ENCODE measurements around the gene PLA2G2C.
"Not testable (repeated sequence)": the region's sequence is repeated elsewhere in the genome, so short reads cannot be mapped to it uniquely, and the experiment has no call there.

Gene PLA2G2C

DNA sequence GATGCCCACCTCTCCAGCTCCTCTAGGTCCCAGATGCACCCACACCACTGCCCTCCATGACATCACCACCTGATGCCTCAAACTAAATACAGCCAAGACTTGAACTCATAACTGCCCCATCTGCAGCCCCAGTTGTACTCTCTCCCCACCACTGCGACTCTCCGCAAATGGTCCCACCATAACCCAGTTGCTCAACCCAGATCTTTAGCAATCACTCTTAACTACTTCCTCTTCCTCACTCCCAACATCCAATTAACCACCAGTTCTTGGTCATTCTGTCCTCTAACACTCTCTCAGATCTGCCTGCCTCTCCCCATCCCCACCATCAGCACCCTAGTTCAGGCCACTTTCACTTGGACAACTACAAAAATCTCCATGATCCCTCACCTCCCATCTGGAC, 36.8 kb upstream of the PLA2G2C start:
- H3K9me3 ChIP-seq (ENCODE audit: low read length), result no peaks in the 10 kb centered on the region
- H3K27ac ChIP-seq (ENCODE audit: low read depth, low read length), result no peak overlapping the region
- no peaks in the 10 kb centered on the region for H3K4me1 ChIP-seq (ENCODE audit: insufficient read depth, low read length)
- no peaks in the 10 kb centered on the region for H3K27me3 ChIP-seq (ENCODE audit: control insufficient read depth in 1 of 2, insufficient read depth in 2 of 2, low read length in 2 of 2)
- H3K4me3 ChIP-seq (ENCODE audit: low read depth in 1 of 2, low read length in 2 of 2), result no peak overlapping the region
- H3K36me3 ChIP-seq (ENCODE audit: insufficient read depth, low read length), result no peaks in the 10 kb centered on the region
- H3K9ac ChIP-seq (ENCODE audit: low read length), result no peak overlapping the region

DNA sequence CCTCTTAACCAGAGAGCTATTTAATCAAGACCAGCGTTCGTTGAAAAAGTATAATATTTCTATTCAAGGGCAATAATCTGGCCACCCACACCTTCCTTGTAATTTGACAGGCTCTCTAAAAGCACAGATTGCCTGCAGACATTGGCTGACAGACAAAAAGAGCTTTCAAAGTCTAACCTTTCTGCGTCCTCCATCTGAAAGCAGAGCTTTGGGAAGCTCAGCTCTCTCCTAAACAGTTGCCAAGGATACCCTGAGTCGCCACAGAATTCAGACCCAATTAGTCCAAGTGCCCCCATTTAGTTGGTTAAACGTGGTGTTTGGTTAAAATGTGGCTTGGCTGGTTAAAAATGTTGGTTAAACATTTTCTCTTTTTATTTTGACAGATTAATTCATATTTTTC, 33.7 kb upstream of the PLA2G2C start:
- H3K36me3 ChIP-seq (ENCODE audit: insufficient read depth, low read length), result no peaks in the 10 kb centered on the region
- no peaks in the 10 kb centered on the region for H3K27me3 ChIP-seq (ENCODE audit: control insufficient read depth in 1 of 2, insufficient read depth in 2 of 2, low read length in 2 of 2)

DNA sequence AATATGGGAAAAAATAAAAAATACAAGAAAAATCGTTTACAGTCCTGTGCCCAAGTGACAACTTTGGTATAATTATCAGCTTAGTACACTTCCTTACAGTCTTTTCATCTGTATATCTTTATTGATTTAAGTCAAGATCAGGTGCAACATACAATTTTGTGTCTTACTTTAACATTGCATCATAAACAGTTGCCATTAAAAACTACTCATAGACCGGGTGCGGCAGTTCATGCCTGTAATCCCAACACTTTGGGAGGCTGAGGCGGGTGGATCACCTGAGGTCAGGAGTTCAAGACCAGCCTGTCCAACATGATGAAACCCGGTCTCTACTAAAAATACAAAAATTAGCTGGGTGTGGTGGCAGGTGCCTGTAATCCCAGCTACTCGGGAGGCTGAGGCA, 32.7 kb upstream of the PLA2G2C start:
- H3K27me3 ChIP-seq (ENCODE audit: control insufficient read depth in 1 of 2, insufficient read depth in 2 of 2, low read length in 2 of 2); H3K4me1 ChIP-seq (ENCODE audit: insufficient read depth, low read length); H3K27ac ChIP-seq (ENCODE audit: low read depth, low read length): not testable (repeated sequence)

More for the DNA sequence above, 33.7 kb upstream of the PLA2G2C start:
- Histone ChIP-seq H3K4me3 (ENCODE audit: low read depth in 1 of 2, low read length in 2 of 2) (no peak overlapping the region), H3K9ac (ENCODE audit: low read length) (no peak overlapping the region), H3K4me1 (ENCODE audit: insufficient read depth, low read length) (no peaks in the 10 kb centered on the region), H3K9me3 (ENCODE audit: low read length) (no peaks in the 10 kb centered on the region), H3K27ac (ENCODE audit: low read depth, low read length) (no peak overlapping the region)

DNA sequence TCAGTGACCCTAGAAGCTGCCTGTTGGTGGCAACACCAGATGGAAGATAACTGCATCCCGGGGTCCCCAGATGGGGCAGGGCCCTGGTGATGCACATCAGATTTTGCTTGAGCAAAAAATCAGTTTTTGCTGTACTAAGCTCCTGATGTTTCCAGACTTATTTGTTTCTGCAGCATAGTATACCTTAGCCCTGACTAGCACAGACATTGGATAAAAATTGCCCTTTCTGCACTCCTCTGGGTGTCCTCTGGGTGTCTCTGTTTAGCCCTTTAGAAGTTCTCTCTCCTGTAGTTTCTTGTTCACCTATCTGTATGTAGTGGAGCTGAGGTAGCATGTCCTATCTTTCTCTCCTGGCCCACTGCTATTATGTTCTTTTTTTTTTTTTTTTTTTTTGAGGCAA, 30.3 kb upstream of the PLA2G2C start:
- Histone ChIP-seq H3K27me3 (ENCODE audit: control insufficient read depth in 1 of 2, insufficient read depth in 2 of 2, low read length in 2 of 2) (no peaks in the 10 kb centered on the region), H3K36me3 (ENCODE audit: insufficient read depth, low read length) (no peaks in the 10 kb centered on the region), H3K27ac (ENCODE audit: low read depth, low read length) (no peak overlapping the region), H3K4me3 (ENCODE audit: low read depth in 1 of 2, low read length in 2 of 2) (no peak overlapping the region), H3K9ac (ENCODE audit: low read length) (no peak overlapping the region), H3K9me3 (ENCODE audit: low read length) (no peaks in the 10 kb centered on the region), H3K4me1 (ENCODE audit: insufficient read depth, low read length) (peaks cover 10% of the 10 kb centered on the region)

More for the DNA sequence above, 32.7 kb upstream of the PLA2G2C start:
- H3K4me3 ChIP-seq (ENCODE audit: low read depth in 1 of 2, low read length in 2 of 2); H3K36me3 ChIP-seq (ENCODE audit: insufficient read depth, low read length); H3K9ac ChIP-seq (ENCODE audit: low read length); H3K9me3 ChIP-seq (ENCODE audit: low read length): not testable (repeated sequence)

DNA sequence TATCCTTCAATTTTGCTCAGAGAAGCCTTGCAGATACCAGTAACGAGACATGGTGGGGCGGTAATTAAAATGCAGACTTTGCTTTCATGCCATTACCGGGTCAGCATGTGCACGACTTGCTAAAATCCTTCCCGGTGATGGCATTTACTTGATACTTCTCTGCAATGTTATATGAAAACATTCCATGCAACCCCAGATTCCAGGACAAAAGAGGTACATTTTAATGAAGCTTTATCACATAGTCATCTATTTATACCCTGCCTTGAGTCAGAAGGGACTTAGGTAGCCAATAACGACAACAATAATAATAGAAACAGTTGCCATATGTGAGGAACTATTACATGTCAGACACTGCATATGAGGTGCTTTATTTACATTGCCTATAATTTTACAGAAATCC, 29.4 kb upstream of the PLA2G2C start:
- Histone ChIP-seq H3K4me1 (ENCODE audit: insufficient read depth, low read length) (peaks cover 10% of the 10 kb centered on the region), H3K9me3 (ENCODE audit: low read length) (no peaks in the 10 kb centered on the region), H3K27me3 (ENCODE audit: control insufficient read depth in 1 of 2, insufficient read depth in 2 of 2, low read length in 2 of 2) (no peaks in the 10 kb centered on the region), H3K9ac (ENCODE audit: low read length) (no peak overlapping the region), H3K36me3 (ENCODE audit: insufficient read depth, low read length) (no peaks in the 10 kb centered on the region), H3K27ac (ENCODE audit: low read depth, low read length) (no peak overlapping the region), H3K4me3 (ENCODE audit: low read depth in 1 of 2, low read length in 2 of 2) (no peak overlapping the region)

DNA sequence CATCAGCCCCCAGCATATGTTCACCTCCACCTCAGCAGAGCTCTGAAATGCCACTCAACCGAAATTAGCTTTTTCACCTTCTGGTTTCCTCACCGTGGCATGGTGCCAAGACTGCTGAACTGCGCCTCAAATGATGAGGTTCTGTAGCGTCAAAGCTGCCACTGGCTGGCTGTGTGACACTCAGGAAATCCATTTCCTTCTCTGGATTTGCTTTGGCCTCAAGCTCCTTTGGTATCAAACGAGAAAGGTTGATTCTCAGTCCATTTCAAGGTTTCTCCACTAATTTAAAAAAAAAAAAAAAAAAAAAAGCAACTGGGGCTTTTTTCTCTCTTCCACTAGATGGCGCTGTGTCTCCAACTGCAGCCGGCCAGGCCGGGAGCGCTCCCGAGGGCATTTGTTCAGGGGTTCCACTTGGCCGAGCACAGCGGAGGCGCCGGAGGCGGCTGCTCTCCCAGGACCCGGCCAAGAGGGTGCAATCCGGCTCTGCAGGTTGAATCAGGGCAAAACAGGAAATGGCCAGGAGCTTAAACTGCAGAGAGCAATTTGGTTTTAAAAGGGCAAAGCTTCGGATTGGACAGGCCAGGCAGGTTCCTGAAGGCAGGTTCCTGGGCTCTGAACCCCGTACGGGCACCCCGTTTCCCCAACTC, 26.5 kb upstream of the PLA2G2C start:
- Histone ChIP-seq H3K4me1 (ENCODE audit: insufficient read depth, low read length) (peaks cover 10% of the 10 kb centered on the region), H3K27ac (ENCODE audit: low read depth, low read length) (no peak overlapping the region), H3K36me3 (ENCODE audit: insufficient read depth, low read length) (no peaks in the 10 kb centered on the region), H3K4me3 (ENCODE audit: low read depth in 1 of 2, low read length in 2 of 2) (no peak overlapping the region), H3K9me3 (ENCODE audit: low read length) (no peaks in the 10 kb centered on the region), H3K27me3 (ENCODE audit: control insufficient read depth in 1 of 2, insufficient read depth in 2 of 2, low read length in 2 of 2) (no peaks in the 10 kb centered on the region), H3K9ac (ENCODE audit: low read length) (no peak overlapping the region)

DNA sequence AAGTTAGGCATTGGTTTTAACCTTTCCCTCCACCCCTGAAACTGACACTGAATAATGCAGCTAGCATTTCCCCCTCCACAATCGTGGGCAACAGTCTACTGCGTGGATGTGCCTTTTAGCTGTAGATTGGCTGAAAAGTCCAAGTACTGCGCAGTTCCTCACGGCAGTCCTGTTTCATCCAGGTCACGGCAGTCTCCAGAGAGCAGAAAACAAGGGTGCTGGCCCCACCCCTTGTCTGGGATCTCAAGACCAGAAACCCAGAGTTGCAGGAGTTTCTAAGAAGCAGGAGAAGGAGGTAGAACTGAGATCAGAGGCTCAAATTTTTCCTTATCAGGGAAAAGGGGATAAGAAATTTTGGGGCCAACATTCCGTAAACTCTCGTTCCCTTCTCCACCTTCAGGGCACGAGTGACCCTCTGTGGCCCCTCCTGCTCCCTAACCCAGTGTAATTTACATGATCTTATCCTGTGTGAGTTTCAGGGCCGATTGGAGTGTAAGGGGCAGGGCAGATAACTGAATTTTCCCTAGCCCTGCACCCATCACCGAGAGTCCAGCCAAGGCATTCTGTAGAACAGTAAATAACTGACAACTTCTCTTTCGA, 25.9 kb upstream of the PLA2G2C start:
- H3K4me3 ChIP-seq (ENCODE audit: low read depth in 1 of 2, low read length in 2 of 2), result no peak overlapping the region
- H3K27ac ChIP-seq (ENCODE audit: low read depth, low read length), result no peak overlapping the region
- no peaks in the 10 kb centered on the region for H3K36me3 ChIP-seq (ENCODE audit: insufficient read depth, low read length)
- H3K27me3 ChIP-seq (ENCODE audit: control insufficient read depth in 1 of 2, insufficient read depth in 2 of 2, low read length in 2 of 2), result no peaks in the 10 kb centered on the region
- H3K9me3 ChIP-seq (ENCODE audit: low read length), result no peaks in the 10 kb centered on the region
- H3K9ac ChIP-seq (ENCODE audit: low read length), result no peak overlapping the region
- peaks cover 10% of the 10 kb centered on the region for H3K4me1 ChIP-seq (ENCODE audit: insufficient read depth, low read length)

DNA sequence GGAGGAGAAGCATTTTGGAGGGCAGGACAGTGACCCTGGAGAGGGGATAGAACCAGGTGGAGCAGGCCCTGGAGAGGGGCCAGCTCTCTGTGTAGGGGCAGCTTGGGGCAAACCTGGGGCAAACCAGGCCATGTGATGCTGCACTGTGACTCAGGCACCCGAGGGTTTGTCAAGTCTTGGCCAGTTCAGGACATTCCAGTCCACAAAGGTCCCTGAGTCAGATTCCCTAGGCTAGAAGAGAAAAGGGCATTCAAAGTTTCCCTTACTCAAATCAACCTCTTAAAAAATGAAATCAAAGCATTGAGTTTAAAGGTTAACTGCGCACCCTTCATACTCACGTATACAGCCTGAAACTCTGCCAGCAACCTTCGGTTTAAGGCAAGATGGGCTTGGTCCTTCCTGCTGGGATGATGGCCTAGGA, 25.2 kb upstream of the PLA2G2C start:
- Histone ChIP-seq H3K4me1 (ENCODE audit: insufficient read depth, low read length) (peaks cover 10% of the 10 kb centered on the region), H3K27me3 (ENCODE audit: control insufficient read depth in 1 of 2, insufficient read depth in 2 of 2, low read length in 2 of 2) (no peaks in the 10 kb centered on the region), H3K9me3 (ENCODE audit: low read length) (no peaks in the 10 kb centered on the region), H3K4me3 (ENCODE audit: low read depth in 1 of 2, low read length in 2 of 2) (no peak overlapping the region), H3K27ac (ENCODE audit: low read depth, low read length) (no peak overlapping the region), H3K9ac (ENCODE audit: low read length) (no peak overlapping the region), H3K36me3 (ENCODE audit: insufficient read depth, low read length) (no peaks in the 10 kb centered on the region)

DNA sequence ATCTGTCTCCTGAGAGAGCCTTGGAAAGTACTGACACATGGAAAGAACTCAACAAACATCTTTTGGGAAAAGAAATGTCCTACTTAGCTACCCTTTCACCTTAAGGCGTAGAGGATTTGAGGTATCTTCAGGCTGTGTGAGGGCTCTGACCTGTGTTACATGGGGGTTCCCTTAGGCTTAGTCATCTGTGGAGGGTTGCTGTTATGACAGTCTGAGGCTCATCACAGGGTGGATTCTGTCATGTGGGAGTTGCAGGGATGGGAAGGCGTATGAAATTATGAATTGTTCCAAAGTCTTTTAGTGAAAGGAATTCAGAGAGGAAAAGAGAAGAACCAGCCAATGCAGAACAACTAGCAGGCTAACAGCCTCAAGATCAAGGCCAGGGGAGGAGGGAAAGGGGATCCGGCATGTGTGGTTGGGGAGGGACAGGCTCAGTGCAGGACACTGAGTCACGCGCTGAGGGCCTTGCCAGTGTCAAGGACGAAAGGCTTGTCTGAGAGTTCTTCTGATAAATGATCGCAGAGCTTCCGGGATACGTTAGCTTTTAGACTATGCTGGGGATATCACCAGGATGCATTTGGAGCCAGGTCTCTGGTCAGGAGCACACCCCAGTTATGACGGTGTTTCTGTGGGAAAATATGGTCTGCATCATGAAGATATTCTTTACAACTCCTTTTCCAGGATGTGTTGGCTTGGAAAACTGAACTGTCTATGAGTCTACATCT, 24.6 kb upstream of the PLA2G2C start:
- Histone ChIP-seq H3K4me1 (ENCODE audit: insufficient read depth, low read length) (peaks cover 10% of the 10 kb centered on the region), H3K36me3 (ENCODE audit: insufficient read depth, low read length) (no peaks in the 10 kb centered on the region), H3K27me3 (ENCODE audit: control insufficient read depth in 1 of 2, insufficient read depth in 2 of 2, low read length in 2 of 2) (no peaks in the 10 kb centered on the region), H3K27ac (ENCODE audit: low read depth, low read length) (no peak overlapping the region), H3K9ac (ENCODE audit: low read length) (no peak overlapping the region), H3K9me3 (ENCODE audit: low read length) (no peaks in the 10 kb centered on the region), H3K4me3 (ENCODE audit: low read depth in 1 of 2, low read length in 2 of 2) (no peak overlapping the region)

DNA sequence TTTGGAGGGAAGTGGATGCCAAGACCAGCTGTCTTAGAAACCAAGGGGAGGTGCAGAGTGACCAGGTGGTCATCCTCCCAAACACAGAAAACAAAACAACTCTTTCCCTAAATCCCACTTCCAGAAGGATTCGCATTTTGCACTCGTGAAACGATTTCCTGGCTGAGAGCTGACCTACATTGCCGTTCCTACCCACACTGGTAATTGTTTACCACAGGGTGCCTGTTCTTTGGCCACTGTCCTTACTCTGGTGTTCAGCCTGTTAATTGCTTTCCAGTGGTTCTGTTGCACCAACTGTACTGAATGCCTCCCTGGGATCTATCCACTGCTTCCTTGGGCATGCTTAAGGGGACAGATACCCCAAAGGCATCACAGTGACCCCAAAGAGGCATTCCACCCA, 23.2 kb upstream of the PLA2G2C start:
- H3K4me3 ChIP-seq (ENCODE audit: low read depth in 1 of 2, low read length in 2 of 2), result no peak overlapping the region
- no peak overlapping the region for H3K9ac ChIP-seq (ENCODE audit: low read length)
- no peaks in the 10 kb centered on the region for H3K9me3 ChIP-seq (ENCODE audit: low read length)
- H3K27me3 ChIP-seq (ENCODE audit: control insufficient read depth in 1 of 2, insufficient read depth in 2 of 2, low read length in 2 of 2), result no peaks in the 10 kb centered on the region
- no peaks in the 10 kb centered on the region for H3K36me3 ChIP-seq (ENCODE audit: insufficient read depth, low read length)
- no peak overlapping the region for H3K27ac ChIP-seq (ENCODE audit: low read depth, low read length)
- H3K4me1 ChIP-seq (ENCODE audit: insufficient read depth, low read length), result peaks cover 10% of the 10 kb centered on the region

DNA sequence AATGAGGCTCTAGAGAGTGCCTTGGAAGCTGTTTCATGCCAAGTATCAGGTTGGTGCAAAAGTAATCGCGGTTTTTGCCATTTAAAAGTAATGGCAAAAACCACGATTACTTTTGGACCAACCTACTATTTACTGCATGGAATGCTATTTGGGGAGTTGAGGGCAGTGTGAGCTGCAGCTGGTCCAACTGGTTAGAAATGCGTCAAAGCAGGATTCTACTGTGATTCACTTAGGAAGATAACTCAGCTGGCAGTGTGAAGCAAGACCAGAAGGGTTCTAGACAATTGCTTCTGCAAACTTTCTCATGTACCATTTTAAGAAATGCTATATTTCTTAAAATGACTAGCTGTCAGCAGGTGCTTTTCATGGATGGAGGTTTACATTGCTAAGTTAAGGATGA, 21.2 kb upstream of the PLA2G2C start:
- no peak overlapping the region for H3K4me3 ChIP-seq (ENCODE audit: low read depth in 1 of 2, low read length in 2 of 2)
- peaks cover 3% of the 10 kb centered on the region for H3K4me1 ChIP-seq (ENCODE audit: insufficient read depth, low read length)
- H3K36me3 ChIP-seq (ENCODE audit: insufficient read depth, low read length), result no peaks in the 10 kb centered on the region
- no peak overlapping the region for H3K9ac ChIP-seq (ENCODE audit: low read length)
- no peaks in the 10 kb centered on the region for H3K9me3 ChIP-seq (ENCODE audit: low read length)
- no peak overlapping the region for H3K27ac ChIP-seq (ENCODE audit: low read depth, low read length)
- H3K27me3 ChIP-seq (ENCODE audit: control insufficient read depth in 1 of 2, insufficient read depth in 2 of 2, low read length in 2 of 2), result no peaks in the 10 kb centered on the region

Measured in muscle layer of colon (tissue), 2 donors.